ENCODE results near the gene TRIM72.
"Not testable (repeated sequence)": the region's sequence is repeated elsewhere in the genome, so short reads cannot be mapped to it uniquely, and the experiment has no call there.

Gene TRIM72

DNA sequence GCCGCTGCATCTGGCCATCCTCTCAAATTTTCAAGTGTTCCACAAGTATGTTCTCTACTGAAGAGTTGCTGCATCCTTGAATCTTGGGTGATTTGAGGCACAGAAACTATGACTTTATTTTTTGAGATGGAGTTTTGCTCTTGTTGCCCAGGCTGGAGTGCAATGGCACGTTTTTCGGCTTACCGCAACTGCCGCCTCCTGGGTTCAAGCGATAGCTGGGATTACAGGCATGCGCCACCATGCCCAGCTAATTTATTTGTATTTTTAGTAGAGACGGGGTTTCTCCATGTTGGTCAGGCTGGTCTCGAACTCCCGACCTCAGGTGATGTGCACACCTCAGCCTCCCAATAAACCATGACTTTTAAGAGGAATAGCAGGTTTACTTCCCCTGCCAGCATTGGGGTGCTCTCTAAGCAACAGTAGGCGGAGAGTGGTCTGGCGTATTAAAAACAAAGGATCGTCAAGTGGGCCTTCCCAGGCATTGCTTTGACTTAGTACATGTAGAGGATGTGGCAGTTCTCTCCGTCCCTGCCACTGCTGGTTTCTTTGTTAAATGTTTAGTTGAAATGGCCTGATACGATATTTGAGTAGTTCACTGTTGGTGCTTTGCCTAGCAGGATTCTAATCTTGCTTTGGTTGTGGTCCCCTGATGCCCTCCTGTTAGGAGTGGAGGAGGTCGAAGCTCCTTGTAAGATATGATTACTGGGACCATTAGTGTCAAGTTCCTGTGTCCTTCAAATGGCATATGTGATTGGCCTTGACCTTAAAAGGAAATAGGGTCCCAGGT is 20.9 kb upstream of the TRIM72 start:
- Histone ChIP-seq H3K27ac (ENCODE audit: low read depth, low read length) (no peak overlapping the region), H3K9ac (ENCODE audit: low read length) (no peak overlapping the region), H3K27me3 (ENCODE audit: control insufficient read depth in 1 of 2, insufficient read depth in 2 of 2, low read length in 2 of 2) (no peaks in the 10 kb centered on the region), H3K36me3 (ENCODE audit: insufficient read depth, low read length) (peaks cover 84% of the 10 kb centered on the region), H3K4me1 (ENCODE audit: insufficient read depth, low read length) (no peaks in the 10 kb centered on the region), H3K4me3 (ENCODE audit: low read depth in 1 of 2, low read length in 2 of 2) (no peak overlapping the region), H3K9me3 (ENCODE audit: low read length) (no peaks in the 10 kb centered on the region)

DNA sequence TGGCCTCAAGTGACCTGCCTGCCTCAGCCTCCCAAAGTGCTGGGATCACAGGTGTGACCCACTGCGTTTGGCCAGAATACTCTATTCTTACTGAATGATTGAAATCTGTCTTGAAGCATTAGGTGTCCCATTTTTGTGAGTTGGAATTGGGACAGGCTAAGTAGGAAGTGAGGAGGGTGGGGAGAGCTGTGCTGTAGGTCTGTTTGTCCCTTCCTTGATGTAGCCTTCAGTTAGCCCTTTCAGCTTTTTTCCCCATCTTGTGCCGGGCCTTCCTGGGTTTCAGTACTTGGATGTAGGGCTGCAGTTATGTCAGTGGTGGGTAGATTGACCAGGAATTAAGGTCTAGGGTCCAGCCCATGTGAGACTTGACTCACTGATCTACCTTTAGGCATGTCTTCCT is 20.0 kb upstream of the TRIM72 start:
- H3K9me3 ChIP-seq (ENCODE audit: low read length), result no peaks in the 10 kb centered on the region
- H3K27ac ChIP-seq (ENCODE audit: low read depth, low read length), result no peak overlapping the region
- no peak overlapping the region for H3K4me3 ChIP-seq (ENCODE audit: low read depth in 1 of 2, low read length in 2 of 2)
- peaks cover 82% of the 10 kb centered on the region for H3K36me3 ChIP-seq (ENCODE audit: insufficient read depth, low read length)
- no peaks in the 10 kb centered on the region for H3K4me1 ChIP-seq (ENCODE audit: insufficient read depth, low read length)
- H3K27me3 ChIP-seq (ENCODE audit: control insufficient read depth in 1 of 2, insufficient read depth in 2 of 2, low read length in 2 of 2), result no peaks in the 10 kb centered on the region
- H3K9ac ChIP-seq (ENCODE audit: low read length), result no peak overlapping the region

- Histone ChIP-seq H3K4me1 (ENCODE audit: insufficient read depth, low read length) (no peaks in the 10 kb centered on the region), H3K36me3 (ENCODE audit: insufficient read depth, low read length) (peaks cover 82% of the 10 kb centered on the region)
Measured at GRCh38 chr16:31194898-31195297, 19.0 kb upstream of the TRIM72 start.

GRCh38 chr16:31195861-31196260 is 18.1 kb upstream of the TRIM72 start:
- H3K27ac ChIP-seq (ENCODE audit: low read depth, low read length), result not testable (repeated sequence)

More at GRCh38 chr16:31194898-31195297, 19.0 kb upstream of the TRIM72 start:
- Histone ChIP-seq H3K4me3 (ENCODE audit: low read depth in 1 of 2, low read length in 2 of 2) (no peak overlapping the region), H3K9ac (ENCODE audit: low read length) (no peak overlapping the region), H3K9me3 (ENCODE audit: low read length) (no peaks in the 10 kb centered on the region), H3K27ac (ENCODE audit: low read depth, low read length) (no peak overlapping the region), H3K27me3 (ENCODE audit: control insufficient read depth in 1 of 2, insufficient read depth in 2 of 2, low read length in 2 of 2) (no peaks in the 10 kb centered on the region)

GRCh38 chr16:31196324-31197088 is 17.4 kb upstream of the TRIM72 start:
- H3K4me1 ChIP-seq (ENCODE audit: insufficient read depth, low read length), result peaks cover 5% of the 10 kb centered on the region
- no peaks in the 10 kb centered on the region for H3K27me3 ChIP-seq (ENCODE audit: control insufficient read depth in 1 of 2, insufficient read depth in 2 of 2, low read length in 2 of 2)
- H3K36me3 ChIP-seq (ENCODE audit: insufficient read depth, low read length), result peaks cover 66% of the 10 kb centered on the region
- H3K9ac ChIP-seq (ENCODE audit: low read length), result no peak overlapping the region
- no peak overlapping the region for H3K27ac ChIP-seq (ENCODE audit: low read depth, low read length)
- H3K4me3 ChIP-seq (ENCODE audit: low read depth in 1 of 2, low read length in 2 of 2), result no peak overlapping the region
- H3K9me3 ChIP-seq (ENCODE audit: low read length), result no peaks in the 10 kb centered on the region

More at GRCh38 chr16:31195861-31196260, 18.1 kb upstream of the TRIM72 start:
- not testable (repeated sequence) for H3K4me3 ChIP-seq (ENCODE audit: low read depth in 1 of 2, low read length in 2 of 2); H3K9me3 ChIP-seq (ENCODE audit: low read length); H3K4me1 ChIP-seq (ENCODE audit: insufficient read depth, low read length); H3K9ac ChIP-seq (ENCODE audit: low read length); H3K27me3 ChIP-seq (ENCODE audit: control insufficient read depth in 1 of 2, insufficient read depth in 2 of 2, low read length in 2 of 2)
- peaks cover 72% of the 10 kb centered on the region for H3K36me3 ChIP-seq (ENCODE audit: insufficient read depth, low read length)

GRCh38 chr16:31198207-31198882 is 15.6 kb upstream of the TRIM72 start:
- Histone ChIP-seq H3K4me3 (ENCODE audit: low read depth in 1 of 2, low read length in 2 of 2) (no peak overlapping the region), H3K27me3 (ENCODE audit: control insufficient read depth in 1 of 2, insufficient read depth in 2 of 2, low read length in 2 of 2) (peaks cover 0 to 4% of the 10 kb centered on the region in 2 donors), H3K36me3 (ENCODE audit: insufficient read depth, low read length) (peaks cover 47% of the 10 kb centered on the region), H3K27ac (ENCODE audit: low read depth, low read length) (no peak overlapping the region), H3K4me1 (ENCODE audit: insufficient read depth, low read length) (peaks cover 8% of the 10 kb centered on the region), H3K9ac (ENCODE audit: low read length) (no peak overlapping the region), H3K9me3 (ENCODE audit: low read length) (no peaks in the 10 kb centered on the region)

GRCh38 chr16:31199430-31200041 is 14.4 kb upstream of the TRIM72 start:
- Histone ChIP-seq H3K27me3 (ENCODE audit: control insufficient read depth in 1 of 2, insufficient read depth in 2 of 2, low read length in 2 of 2) (peaks cover 0 to 4% of the 10 kb centered on the region in 2 donors), H3K4me3 (ENCODE audit: low read depth in 1 of 2, low read length in 2 of 2) (no peak overlapping the region), H3K9me3 (ENCODE audit: low read length) (no peaks in the 10 kb centered on the region), H3K27ac (ENCODE audit: low read depth, low read length) (no peak overlapping the region), H3K36me3 (ENCODE audit: insufficient read depth, low read length) (peaks cover 35% of the 10 kb centered on the region), H3K9ac (ENCODE audit: low read length) (no peak overlapping the region), H3K4me1 (ENCODE audit: insufficient read depth, low read length) (peaks cover 8% of the 10 kb centered on the region)

- H3K4me1 ChIP-seq (ENCODE audit: insufficient read depth, low read length); H3K27ac ChIP-seq (ENCODE audit: low read depth, low read length); H3K9ac ChIP-seq (ENCODE audit: low read length); H3K27me3 ChIP-seq (ENCODE audit: control insufficient read depth in 1 of 2, insufficient read depth in 2 of 2, low read length in 2 of 2); H3K4me3 ChIP-seq (ENCODE audit: low read depth in 1 of 2, low read length in 2 of 2); H3K9me3 ChIP-seq (ENCODE audit: low read length): not testable (repeated sequence)
- peaks cover 30% of the 10 kb centered on the region for H3K36me3 ChIP-seq (ENCODE audit: insufficient read depth, low read length)
Measured at GRCh38 chr16:31200111-31200510, 13.8 kb upstream of the TRIM72 start.

DNA sequence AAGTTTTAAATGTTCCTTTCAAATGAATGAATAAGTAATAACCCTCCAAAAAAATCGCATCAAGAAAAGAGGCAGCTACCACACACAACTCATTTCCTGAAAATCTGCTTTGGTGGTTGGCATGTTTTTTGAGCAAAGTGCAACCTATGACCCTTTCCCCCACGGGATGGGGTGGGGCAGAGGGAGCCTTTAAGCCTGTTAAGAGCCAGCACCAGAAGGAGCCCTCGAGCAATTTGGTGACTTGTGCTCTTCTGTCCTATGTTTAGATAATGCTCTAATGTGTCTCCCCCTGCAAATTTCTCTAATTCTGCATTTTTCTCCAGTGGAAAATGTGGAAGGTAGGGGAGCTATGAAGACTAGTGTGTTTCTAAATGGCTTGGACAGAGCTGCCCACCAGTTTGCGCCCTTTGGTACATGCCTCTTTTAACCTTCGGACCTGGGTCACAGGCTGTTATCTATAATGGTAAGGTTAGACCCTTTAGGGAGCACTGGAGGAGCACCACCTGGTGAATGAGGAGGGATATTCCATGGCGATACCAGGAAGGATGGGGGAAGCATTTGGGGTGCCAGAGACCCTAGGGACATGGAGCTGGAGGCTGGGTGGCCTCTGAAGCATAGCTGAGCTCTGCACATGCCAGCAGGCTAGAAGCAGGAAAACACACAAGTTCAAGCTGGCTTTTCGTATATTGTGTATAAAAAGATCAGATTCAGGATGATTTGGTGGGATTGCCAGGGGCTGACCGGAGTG is 12.9 kb upstream of the TRIM72 start:
- H3K4me1 ChIP-seq (ENCODE audit: insufficient read depth, low read length), result peaks cover 8% of the 10 kb centered on the region
- H3K27me3 ChIP-seq (ENCODE audit: control insufficient read depth in 1 of 2, insufficient read depth in 2 of 2, low read length in 2 of 2), result peaks cover 0 to 4% of the 10 kb centered on the region in 2 donors
- no peak overlapping the region for H3K9ac ChIP-seq (ENCODE audit: low read length)
- no peak overlapping the region for H3K27ac ChIP-seq (ENCODE audit: low read depth, low read length)
- H3K4me3 ChIP-seq (ENCODE audit: low read depth in 1 of 2, low read length in 2 of 2), result peak overlapping the region in 1 of 2 donors; percentile 67
- peaks cover 21% of the 10 kb centered on the region for H3K36me3 ChIP-seq (ENCODE audit: insufficient read depth, low read length)
- no peaks in the 10 kb centered on the region for H3K9me3 ChIP-seq (ENCODE audit: low read length)

DNA sequence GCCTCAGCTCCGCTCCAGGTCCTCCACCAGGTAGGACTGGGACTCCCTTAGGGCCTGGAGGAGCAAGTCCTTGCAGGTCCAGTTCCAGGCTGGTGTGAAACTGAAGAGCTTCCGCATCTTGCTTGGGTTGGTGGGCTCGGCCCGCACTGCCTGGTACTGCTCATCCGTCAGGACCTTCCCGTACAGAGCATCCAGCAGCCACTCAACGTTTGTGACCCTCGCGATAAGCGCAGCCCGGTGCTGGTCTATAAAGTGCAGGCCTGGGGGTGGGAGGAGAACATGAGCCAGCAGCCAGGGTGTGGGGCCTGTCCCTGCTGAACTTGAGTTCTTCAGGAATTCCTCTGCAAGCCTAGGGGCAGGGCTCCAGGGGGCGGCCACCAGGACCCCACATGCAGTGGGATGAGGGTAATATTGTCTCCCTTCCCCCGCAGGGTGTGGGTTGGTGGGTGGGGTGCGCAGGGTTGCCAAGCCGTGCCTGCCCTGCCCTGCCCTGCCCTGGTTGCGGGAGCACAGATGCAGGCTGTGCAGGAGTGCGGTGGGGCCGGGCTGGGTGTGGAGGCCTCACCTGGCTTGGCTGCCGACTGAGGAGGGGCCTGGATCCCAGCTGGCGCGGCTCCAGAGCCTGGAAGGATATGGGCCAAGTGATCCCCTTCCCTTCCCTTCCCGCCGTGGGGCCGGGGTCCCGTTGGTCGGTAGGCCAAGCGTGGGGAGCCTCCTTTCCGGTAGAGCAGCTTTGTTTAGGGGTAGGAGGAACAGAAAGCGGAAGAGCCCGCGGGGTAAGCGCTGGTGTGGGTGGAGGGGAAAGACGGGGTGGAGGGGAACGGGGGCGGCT is 12.1 kb upstream of the TRIM72 start:
- Histone ChIP-seq H3K9me3 (ENCODE audit: low read length) (no peaks in the 10 kb centered on the region), H3K27me3 (ENCODE audit: control insufficient read depth in 1 of 2, insufficient read depth in 2 of 2, low read length in 2 of 2) (peaks cover 0 to 4% of the 10 kb centered on the region in 2 donors), H3K4me3 (ENCODE audit: low read depth in 1 of 2, low read length in 2 of 2) (peak overlapping the region; percentile 64 to 67), H3K27ac (ENCODE audit: low read depth, low read length) (peak overlapping the region; percentile 16), H3K36me3 (ENCODE audit: insufficient read depth, low read length) (peaks cover 19% of the 10 kb centered on the region), H3K9ac (ENCODE audit: low read length) (no peak overlapping the region), H3K4me1 (ENCODE audit: insufficient read depth, low read length) (peaks cover 8% of the 10 kb centered on the region)

All from muscle layer of colon (tissue), 2 donors.